GM12892 (cell line): ENCODE data around the gene PRUNE1.

ENCODE experiments used
- POLR2A ChIP-seq: IDR thresholded peaks from 2 replicates; pipeline ENCODE4 v1.6.1; 2011; ENCODE audit warnings: low read depth, low read length, control low read depth
- POLR2AphosphoS5 ChIP-seq: IDR thresholded peaks from 2 replicates; pipeline ENCODE4 v1.6.1; 2011; ENCODE audit warnings: low read depth, low read length, control low read depth

DNA sequence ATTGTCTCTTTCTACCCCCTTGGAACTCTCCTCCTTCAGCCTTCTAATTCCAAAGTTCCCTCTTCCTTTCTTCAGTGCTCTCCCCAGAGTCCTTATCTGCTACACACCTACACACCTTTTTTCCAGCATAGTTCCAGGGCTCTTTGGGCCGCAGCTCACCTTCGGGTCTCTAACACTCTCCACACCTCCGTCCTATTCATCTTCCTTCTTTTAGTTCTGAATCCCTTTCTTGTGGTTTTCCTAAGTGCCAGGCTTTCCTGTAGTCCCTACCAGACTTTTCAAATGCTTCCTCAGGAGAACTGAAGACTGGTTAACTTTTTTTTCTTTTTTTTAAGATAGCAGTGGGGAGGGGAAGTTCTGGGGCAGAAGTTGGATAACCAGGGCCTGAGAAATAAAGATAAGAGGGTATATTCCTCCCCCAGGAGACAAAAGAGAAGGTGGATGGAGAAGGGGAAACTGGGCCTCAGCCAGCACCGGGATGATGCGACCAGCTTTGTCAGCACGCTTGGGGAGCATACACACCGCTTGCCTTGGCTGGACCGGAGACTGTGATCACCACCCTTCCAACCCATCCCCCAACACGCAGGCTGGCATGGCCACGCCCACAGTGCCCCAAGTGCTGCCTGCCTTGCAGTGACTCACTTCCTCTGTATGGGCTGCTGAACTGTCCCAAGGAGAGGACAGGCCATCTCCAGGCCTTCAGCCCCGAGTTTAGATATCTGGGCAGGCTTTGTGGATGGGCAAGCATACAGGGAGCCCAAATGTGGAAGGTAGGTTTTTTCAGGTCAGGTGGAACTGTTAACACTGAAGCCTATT, 31.2 kb upstream of the PRUNE1 start:
- TF ChIP-seq POLR2AphosphoS5 (no peak), POLR2A (no peak)
